A673 (cell line): ENCODE data around the gene AVP.

Experiments
- CTCF ChIP-seq: fragments of 300-800, 200-600 bp; sonication (generic); conservative IDR thresholded peaks from 2 replicates; pipeline ENCODE4 v1.5.1; 2017; ENCODE audit warnings: low read depth, mild to moderate bottlenecking, antibody characterized with exemption, low read length, moderate library complexity, mixed read lengths
- EZH2 ChIP-seq: fragments of 200-600 bp; sonication (generic); IDR thresholded peaks from 2 replicates; pipeline ENCODE4 v1.6.1; 2017; ENCODE audit warnings: borderline replicate concordance, low read depth, mild to moderate bottlenecking, mixed read lengths, antibody characterized with exemption, low read length; ENCODE audit not compliant: poor library complexity, severe bottlenecking

DNA sequence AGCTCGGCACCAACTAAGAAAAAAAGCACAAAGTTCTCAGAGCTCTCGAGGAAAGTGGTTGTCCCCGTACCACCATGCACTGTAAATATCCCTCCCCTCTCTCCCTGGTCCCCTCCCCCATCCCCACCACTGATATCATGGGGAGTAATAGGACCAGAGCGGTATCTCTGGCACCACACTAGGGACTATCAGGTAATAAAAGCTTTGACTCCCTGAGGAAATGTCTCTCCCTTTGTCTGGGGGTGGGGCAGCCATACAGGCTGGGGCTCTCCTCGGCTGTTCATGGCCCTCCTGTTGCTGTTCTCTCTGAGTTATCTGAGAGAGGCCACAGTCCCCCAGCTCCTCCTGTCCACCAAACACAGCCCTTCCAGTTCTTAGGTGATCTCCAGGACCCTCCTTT, 46.1 kb downstream of the AVP start:
- no peak for TF ChIP-seq CTCF
- no peak for TF ChIP-seq EZH2
